HCT116 (cell line): ENCODE results near the gene RARS1. TPM values are rescaled to one million over a fixed set of nuclear protein-coding genes. Genes with fewer than 3 reads are reported as not detected.

ENCODE experiments used
- ATAC-seq: fragments of 200-7000 bp; cut with Tn5 transposase; 2 replicates; pipeline ENCODE4 v1.9.1; 2020; ENCODE audit warnings: mild to moderate bottlenecking, moderate library complexity
- BruUV-seq: library from RNA; stranded (reverse); fragments of 400-500 nt; replicated peaks from 2 replicates; lab custom pipeline; 2021; lab: Mats Ljungman, UMichigan
- CTCF ChIA-PET: fragments of 300-600 bp; sonication (Branson Sonifier 250); formaldehyde crosslinking; loops from one replicate; lab custom pipeline; 2021; ENCODE audit warnings: antibody characterized with exemption; lab: Charles Lee
- POLR2A ChIA-PET: fragments of 300-600, 350-600 bp; sonication (Branson Sonifier 250); formaldehyde crosslinking; loops from one replicate; lab custom pipeline; 2021; ENCODE audit warnings: antibody characterized with exemption; lab: Charles Lee
- RAD21 ChIA-PET, 2 experiments: fragments of 300-600 bp; sonication (Branson Sonifier 250); formaldehyde crosslinking; loops; one replicate each; lab custom pipeline; 2023; ENCODE audit warnings: low total read pairs in 2 of 2; ENCODE audit not compliant: uncharacterized antibody in 2 of 2, unreplicated experiment in 2 of 2, low non-redundant PET in 1 of 2; lab: Charles Lee
- DNase-seq: peaks from one replicate; pipeline ENCODE4 v3.0.0-alpha.2; 2010; ENCODE audit warnings: low read depth, low spot score
- H2AFZ ChIP-seq: fragments of 200-600 bp; shearing (Covaris generic), sonication (generic); 2 replicates; pipeline ENCODE4 v1.6.1; 2017; ENCODE audit warnings: low read depth, mixed run types, mixed read lengths, antibody characterized with exemption, low read length; ENCODE audit not compliant: poor library complexity, severe bottlenecking
- H3K27ac ChIP-seq: 2 replicates; pipeline ENCODE4 v1.5.1; 2012; ENCODE audit warnings: low read depth, low read length
- H3K27me3 ChIP-seq: fragments of 200-600 bp; sonication (generic); 2 replicates; pipeline ENCODE4 v1.6.1; 2016; ENCODE audit warnings: mixed run types, low read length, mixed read lengths; ENCODE audit not compliant: insufficient read depth
- H3K36me3 ChIP-seq, 2 experiments: fragments of 200-500 bp in 1 of 2; fragments of 200-600 bp in 1 of 2; sonication (Bioruptor generic) in 1 of 2; sonication (generic) in 1 of 2; 2 replicates each; pipeline versions ENCODE4 v1.5.1 to v1.6.1; 2014 to 2016; ENCODE audit warnings: low read length in 2 of 2, inconsistent platforms in 1 of 2, mixed read lengths in 1 of 2, mixed run types in 1 of 2; ENCODE audit not compliant: insufficient read depth in 2 of 2, control insufficient read depth in 1 of 2
- H3K4me1 ChIP-seq, 2 experiments: fragments of 200-600 bp in 1 of 2; sonication (generic) in 1 of 2; 2 replicates each; pipeline versions ENCODE4 v1.5.1 to v1.6.1; 2012 to 2017; ENCODE audit warnings: low read length in 2 of 2, inconsistent platforms in 1 of 2, mild to moderate bottlenecking in 1 of 2, mixed read lengths in 1 of 2, mixed run types in 1 of 2, moderate library complexity in 1 of 2; ENCODE audit not compliant: insufficient read depth in 2 of 2, control insufficient read depth in 1 of 2
- H3K4me2 ChIP-seq: fragments of 200-600 bp; sonication (generic); 2 replicates; pipeline ENCODE4 v1.6.1; 2017; ENCODE audit warnings: mixed run types, low read length, mixed read lengths
- H3K4me3 ChIP-seq, 2 experiments: fragments of 200-600 bp in 1 of 2; sonication (generic) in 1 of 2; replicated peaks in 1 of 2; 2 replicates each; pipeline ENCODE4 v1.5.1; 2011 to 2016; ENCODE audit warnings: low read length in 2 of 2, control low read depth in 1 of 2, low read depth in 1 of 2, mild to moderate bottlenecking in 1 of 2, mixed read lengths in 1 of 2, mixed run types in 1 of 2
- H3K79me2 ChIP-seq: fragments of 200-600 bp; sonication (generic); 2 replicates; pipeline ENCODE4 v1.6.1; 2017; ENCODE audit warnings: mild to moderate bottlenecking, mixed run types, low read length, moderate library complexity, mixed read lengths; ENCODE audit not compliant: insufficient read depth
- H3K9ac ChIP-seq: fragments of 200-600 bp; sonication (generic); 2 replicates; pipeline ENCODE4 v1.6.1; 2016; ENCODE audit warnings: low read length, mixed read lengths
- H3K9me2 ChIP-seq: fragments of 200-600 bp; sonication (generic), shearing (Covaris generic); 2 replicates; pipeline ENCODE4 v1.6.1; 2017; ENCODE audit warnings: mixed run types, mild to moderate bottlenecking, moderate library complexity; ENCODE audit not compliant: insufficient read depth
- H3K9me3 ChIP-seq, 2 experiments: fragments of 200-500 bp in 1 of 2; fragments of 200-600 bp in 1 of 2; sonication (Bioruptor generic) in 1 of 2; sonication (generic) in 1 of 2; 2 replicates each; pipeline ENCODE4 v1.6.1; 2014 to 2017; ENCODE audit warnings: low read length in 2 of 2, mixed read lengths in 2 of 2, inconsistent platforms in 1 of 2, low read depth in 1 of 2, mild to moderate bottlenecking in 1 of 2, mixed run types in 1 of 2, moderate library complexity in 1 of 2; ENCODE audit not compliant: control insufficient read depth in 1 of 2, insufficient read depth in 1 of 2
- H4K20me1 ChIP-seq: fragments of 200-600 bp; sonication (generic), shearing (Covaris generic); 2 replicates; pipeline ENCODE4 v1.6.1; 2017; ENCODE audit warnings: mixed run types, mild to moderate bottlenecking, moderate library complexity; ENCODE audit not compliant: insufficient read depth
- CBX3 ChIP-seq: IDR thresholded peaks from 2 replicates; pipeline ENCODE4 v1.6.1; 2012; ENCODE audit warnings: low read depth
- CEBPB ChIP-seq: IDR thresholded peaks from 2 replicates; pipeline ENCODE4 v1.6.1; 2012; ENCODE audit warnings: low read depth
- CTCF ChIP-seq, 3 experiments: fragments of 200-600 bp in 1 of 3; sonication (generic) in 1 of 3; IDR thresholded peaks in 2 of 3; conservative IDR thresholded peaks in 1 of 3; 2 replicates each; pipeline ENCODE4 v1.5.1; 2012 to 2017; ENCODE audit warnings: low read depth in 2 of 3, low read length in 2 of 3, antibody characterized with exemption in 1 of 3, borderline replicate concordance in 1 of 3, control low read depth in 1 of 3, mild to moderate bottlenecking in 1 of 3, mixed read lengths in 1 of 3, mixed run types in 1 of 3, moderate library complexity in 1 of 3; ENCODE audit not compliant: insufficient read depth in 1 of 3
- ELF1 ChIP-seq: IDR thresholded peaks from 2 replicates; pipeline ENCODE4 v1.6.1; 2012; ENCODE audit warnings: low read depth, borderline replicate concordance
- EZH2 ChIP-seq: fragments of 200-600 bp; sonication (generic); IDR thresholded peaks from 2 replicates; pipeline ENCODE4 v1.6.1; 2017; ENCODE audit warnings: antibody characterized with exemption, mixed run types
- EZH2phosphoT487 ChIP-seq: fragments of 200-600 bp; IDR thresholded peaks from 2 replicates; pipeline ENCODE4 v1.6.1; 2018; ENCODE audit warnings: antibody characterized with exemption, borderline replicate concordance
- FOSL1 ChIP-seq: IDR thresholded peaks from 2 replicates; pipeline ENCODE4 v1.6.1; 2012; ENCODE audit warnings: low read depth
- JUND ChIP-seq: IDR thresholded peaks from 2 replicates; pipeline ENCODE4 v1.6.1; 2012
- MAX ChIP-seq: IDR thresholded peaks from 2 replicates; pipeline ENCODE4 v1.6.1; 2012
- POLR2A ChIP-seq: IDR thresholded peaks from 2 replicates; pipeline ENCODE4 v1.7.0; 2011; ENCODE audit warnings: borderline replicate concordance; ENCODE audit not compliant: insufficient read depth, insufficient read length; ENCODE audit errors: extremely low read depth
- POLR2AphosphoS5 ChIP-seq: IDR thresholded peaks from 2 replicates; pipeline ENCODE4 v1.6.1; 2011; ENCODE audit warnings: mild to moderate bottlenecking, low read depth, low read length, moderate library complexity
- REST ChIP-seq: IDR thresholded peaks from 2 replicates; pipeline ENCODE4 v1.6.1; 2012; ENCODE audit warnings: low read depth
- SIN3A ChIP-seq: IDR thresholded peaks from 2 replicates; pipeline ENCODE4 v1.6.1; 2012; ENCODE audit warnings: low read depth
- SP1 ChIP-seq: IDR thresholded peaks from 2 replicates; pipeline ENCODE4 v1.6.1; 2012; ENCODE audit warnings: low read depth
- SRF ChIP-seq: IDR thresholded peaks from 2 replicates; pipeline ENCODE4 v1.6.1; 2012; ENCODE audit warnings: low read depth
- TCF7L2 ChIP-seq: IDR thresholded peaks from 2 replicates; pipeline ENCODE4 v1.7.0; 2011; ENCODE audit warnings: borderline replicate concordance, inconsistent platforms; ENCODE audit not compliant: insufficient read depth, insufficient read length; ENCODE audit errors: extremely low read depth
- YY1 ChIP-seq: IDR thresholded peaks from 2 replicates; pipeline ENCODE4 v1.6.1; 2011; ENCODE audit warnings: low read length, low read depth, moderate library complexity, mild to moderate bottlenecking; ENCODE audit not compliant: insufficient replicate concordance; ENCODE audit errors: extremely low read depth
- ZNF274 ChIP-seq: fragments of 200-500 bp; sonication (Bioruptor generic); IDR thresholded peaks from 2 replicates; pipeline ENCODE4 v1.6.1; 2014; ENCODE audit warnings: mild to moderate bottlenecking, low read depth, low read length, inconsistent platforms
- intact Hi-C: fragments of 100-400 bp; cut with micrococcal nuclease; formaldehyde crosslinking; loops from 2 replicates; pipeline ENCODE4 v1.10.0; 2022
- total RNA-seq: library from RNA; stranded (reverse); gene quantifications from one replicate; pipeline ENCODE4 v1.2.1, GENCODE V29; 2021; ENCODE audit not compliant: unreplicated experiment

The RARS1 gene
- total RNA-seq, 1 experiment from 2014 or later, result 122 TPM

GRCh38 chr5:168525856-168526255 is 39.6 kb downstream of the RARS1 start (continued):
- TF ChIP-seq ELF1 (no peak), EZH2phosphoT487 (no peak), EZH2 (no peak), CBX3 (no peak), CEBPB (no peak), TCF7L2 (no peak), FOSL1 (no peak), YY1 (no peak), SRF (no peak), POLR2A (no peak), ZNF274 (no peak), MAX (no peak), SP1 (no peak), JUND (no peak)

- Histone ChIP-seq H3K27me3 (no peaks in the 10 kb centered on the region), H3K36me3 (no peaks in the 10 kb centered on the region; a peak in 1 of 4 replicates), H4K20me1 (no peaks in the 10 kb centered on the region), H3K4me2 (no peak overlapping the region), H3K4me1 (no peaks in the 10 kb centered on the region)
- RAD21 ChIA-PET, result no interaction called here
- DNase-seq (no peak), ATAC-seq (no peak)
- BruUV-seq, result no TSS peak
- no peak for TF ChIP-seq ZNF274
- TF ChIP-seq FOSL1, result no peak
- TF ChIP-seq POLR2AphosphoS5, result no peak
- no peak for TF ChIP-seq REST
- TF ChIP-seq SIN3A, result no peak
- no peak for TF ChIP-seq CTCF (IDR thresholded peaks at IDR 0.05 in 2 of 3, conservative IDR thresholded peaks at IDR 0.05 in 1 of 3; ENCODE audit: borderline replicate concordance in 1 of 3, insufficient read depth in 1 of 3, low read depth in 2 of 3, low read length in 2 of 3)
- TF ChIP-seq EZH2phosphoT487, result no peak
- TF ChIP-seq YY1, result no peak
- no peak for TF ChIP-seq SP1
- TF ChIP-seq, all 23 proteins: peak for 0
- Histone ChIP-seq H3K9ac (no peak overlapping the region), H3K79me2 (no peaks in the 10 kb centered on the region), H3K9me3 (no peaks in the 10 kb centered on the region), H2AFZ (no peak overlapping the region), H3K27ac (no peak overlapping the region), H3K4me3 (no peak overlapping the region), H3K9me2 (no peaks in the 10 kb centered on the region)
- intact Hi-C loops, result no loop called here
- ChIA-PET CTCF (no interaction called here), POLR2A (no interaction called here)
Measured at GRCh38 chr5:168527756-168528295, 41.6 kb downstream of the RARS1 start.
